Neuronal stem cell (in vitro differentiated cells): ENCODE data around the gene RTP5.
"Not testable (repeated sequence)": the region's sequence is repeated elsewhere in the genome, so short reads cannot be mapped to it uniquely, and the experiment has no call there.

Experiments
- DNase-seq: peaks from one replicate; pipeline ENCODE4 v3.0.0-alpha.2; 2013; ENCODE audit warnings: low spot score
- H2AFZ ChIP-seq: one replicate; pipeline ENCODE4 v1.6.1; 2013; ENCODE audit warnings: mild to moderate bottlenecking, low read length, inconsistent platforms
- H2AK5ac ChIP-seq: 2 replicates; pipeline ENCODE4 v1.6.1; 2013; ENCODE audit warnings: low read depth, mild to moderate bottlenecking, inconsistent platforms, low read length, moderate library complexity, mixed read lengths
- H2BK120ac ChIP-seq: 2 replicates; pipeline ENCODE4 v1.6.1; 2013; ENCODE audit warnings: low read depth, mild to moderate bottlenecking, inconsistent platforms, low read length, moderate library complexity, mixed read lengths
- H2BK12ac ChIP-seq: one replicate; pipeline ENCODE4 v1.6.1; 2013; ENCODE audit warnings: low read length, inconsistent platforms
- H2BK15ac ChIP-seq: 2 replicates; pipeline ENCODE4 v1.6.1; 2013; ENCODE audit warnings: mild to moderate bottlenecking, low read length, inconsistent platforms, mixed read lengths
- H2BK5ac ChIP-seq: one replicate; pipeline ENCODE4 v1.6.1; 2013; ENCODE audit warnings: inconsistent platforms, mild to moderate bottlenecking, low read length, moderate library complexity
- H3K14ac ChIP-seq: one replicate; pipeline ENCODE4 v1.6.1; 2013; ENCODE audit warnings: low read length, inconsistent platforms
- H3K18ac ChIP-seq: 2 replicates; pipeline ENCODE4 v1.6.1; 2013; ENCODE audit warnings: low read length, inconsistent platforms
- H3K23ac ChIP-seq: 2 replicates; pipeline ENCODE4 v1.6.1; 2013; ENCODE audit warnings: low read depth, mild to moderate bottlenecking, mixed read lengths, low read length, inconsistent platforms; ENCODE audit not compliant: poor library complexity
- H3K27ac ChIP-seq: replicated peaks from 3 replicates; pipeline ENCODE4 v1.5.1; 2013; ENCODE audit warnings: low read length, inconsistent platforms
- H3K27me3 ChIP-seq, 3 experiments: 2 replicates each; pipeline ENCODE4 v1.6.1; 2013; ENCODE audit warnings: low read length in 3 of 3, mild to moderate bottlenecking in 2 of 3, inconsistent platforms in 1 of 3, low read depth in 1 of 3, mixed read lengths in 1 of 3, moderate library complexity in 1 of 3; ENCODE audit not compliant: control insufficient read depth in 3 of 3, insufficient read depth in 3 of 3
- H3K36me3 ChIP-seq, 2 donors: replicated peaks in 1 of 2; 2 replicates each; pipeline ENCODE4 v1.6.1; 2013; ENCODE audit warnings: low read length in 2 of 2; ENCODE audit not compliant: control insufficient read depth in 2 of 2, insufficient read depth in 2 of 2
- H3K4ac ChIP-seq: 2 replicates; pipeline ENCODE4 v1.6.1; 2013; ENCODE audit warnings: inconsistent platforms, mild to moderate bottlenecking, low read length, moderate library complexity
- H3K4me1 ChIP-seq, 2 donors: 1 replicate in 1 of 2; 2 replicates in 1 of 2; pipeline ENCODE4 v1.6.1; 2013; ENCODE audit warnings: low read length in 2 of 2, low read depth in 1 of 2; ENCODE audit not compliant: control insufficient read depth in 2 of 2, insufficient read depth in 1 of 2
- H3K4me2 ChIP-seq: one replicate; pipeline ENCODE4 v1.6.1; 2013; ENCODE audit warnings: mild to moderate bottlenecking, low read length, inconsistent platforms; ENCODE audit not compliant: insufficient read depth, poor library complexity, severe bottlenecking
- H3K4me3 ChIP-seq, 2 donors: 2 replicates each; pipeline ENCODE4 v1.5.1; 2013; ENCODE audit warnings: low read length in 2 of 2, mild to moderate bottlenecking in 2 of 2, inconsistent platforms in 1 of 2, moderate library complexity in 1 of 2
- H3K79me1 ChIP-seq: one replicate; pipeline ENCODE4 v1.6.1; 2013; ENCODE audit warnings: low read depth, mild to moderate bottlenecking, inconsistent platforms, low read length, moderate library complexity
- H3K9ac ChIP-seq: one replicate; pipeline ENCODE4 v1.6.1; 2013; ENCODE audit warnings: mild to moderate bottlenecking, low read depth, low read length, inconsistent platforms; ENCODE audit not compliant: poor library complexity
- H3K9me3 ChIP-seq, 2 donors: replicated peaks in 1 of 2; 2 replicates each; pipeline versions ENCODE3 to v1.6.1; 2013; ENCODE audit warnings: low read length in 2 of 2, mild to moderate bottlenecking in 2 of 2, inconsistent platforms in 1 of 2, low read depth in 1 of 2, mixed read lengths in 1 of 2, moderate library complexity in 1 of 2; ENCODE audit not compliant: control insufficient read depth in 2 of 2, insufficient read depth in 1 of 2
- H4K8ac ChIP-seq: one replicate; pipeline ENCODE4 v1.6.1; 2013; ENCODE audit warnings: low read depth, mild to moderate bottlenecking, inconsistent platforms, low read length, moderate library complexity
- H4K91ac ChIP-seq: one replicate; pipeline ENCODE4 v1.6.1; 2013; ENCODE audit warnings: low read length, low read depth, mild to moderate bottlenecking, inconsistent platforms; ENCODE audit not compliant: poor library complexity
- WGBS, 2 donors: extraction: QIAGEN DNeasy Blood & Tissue Kit; methylation state at CpG; one replicate each; pipeline ENCODE4 v1.1.7; 2013; ENCODE audit warnings: missing lambda C conversion rate in 2 of 2, mixed read lengths in 1 of 2; ENCODE audit not compliant: insufficient read length in 2 of 2, insufficient replicate concordance in 1 of 2; ENCODE audit errors: extremely low coverage in 2 of 2; 5-methylcytosine and 5-hydroxymethylcytosine counted together

Gene RTP5

DNA sequence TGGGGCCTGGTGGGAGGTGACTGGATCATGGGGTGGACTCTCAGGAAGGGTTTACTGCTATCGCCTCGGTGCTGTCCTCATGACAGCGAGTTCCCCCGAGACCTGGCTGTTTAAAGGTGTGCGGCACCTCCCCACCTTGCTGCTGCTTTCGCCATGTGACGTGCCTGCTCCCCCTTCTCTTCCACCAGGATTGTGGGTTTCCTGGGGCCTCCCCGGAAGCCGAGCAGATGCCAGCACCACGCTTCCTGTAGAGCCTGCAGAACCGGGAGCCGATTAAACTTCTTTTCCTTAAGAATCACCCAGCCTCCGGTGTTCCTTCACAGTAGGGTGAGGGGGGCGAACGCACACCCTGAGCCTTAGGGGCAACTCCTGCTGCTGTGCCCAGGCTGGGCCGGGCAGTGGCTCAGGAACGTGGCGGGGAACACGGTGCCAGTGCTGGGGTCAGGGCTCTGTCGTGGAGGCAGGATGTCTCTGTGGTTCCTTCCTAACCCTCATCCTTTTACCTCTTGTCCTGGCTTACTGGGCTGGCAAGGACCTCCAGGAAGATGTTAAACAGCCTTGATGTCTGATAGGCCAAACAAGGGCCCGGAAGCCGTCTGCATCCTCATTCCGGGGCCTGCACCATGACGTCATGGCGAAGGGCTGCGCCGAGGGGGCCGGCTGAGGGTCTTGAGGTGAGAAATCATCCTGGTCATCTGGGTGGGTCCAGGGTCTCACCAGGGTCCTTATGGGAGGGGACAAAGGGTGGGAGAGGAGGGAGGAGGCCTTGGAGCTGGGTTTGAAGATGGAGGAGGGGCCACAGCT is 47.9 kb upstream of the RTP5 start:
- H2BK5ac ChIP-seq = no peak overlapping the region
- H3K4me2 ChIP-seq = no peak overlapping the region
- no peak overlapping the region for H2BK15ac ChIP-seq
- H3K27me3 ChIP-seq = no peaks in the 10 kb centered on the region
- no peak overlapping the region for H3K9ac ChIP-seq
- H3K14ac ChIP-seq = no peak overlapping the region
- WGBS, 2 donors = no CpG with 5 or more reads among the region's 28 CpGs
- no peak overlapping the region for H2BK12ac ChIP-seq
- peaks cover 0 to 5% of the 10 kb centered on the region in 2 donors for H3K9me3 ChIP-seq
- H3K18ac ChIP-seq = no peak overlapping the region
- DNase-seq = no peak
- no peak overlapping the region for H2BK120ac ChIP-seq
- H3K4me1 ChIP-seq = no peaks in the 10 kb centered on the region
- H3K4me3 ChIP-seq = peak overlapping the region in 1 of 2 donors; percentile 6
- no peak overlapping the region for H3K27ac ChIP-seq
- H2AFZ ChIP-seq = no peak overlapping the region
- H3K23ac ChIP-seq = no peak overlapping the region
- H2AK5ac ChIP-seq = peak overlapping the region; percentile 94
- no peak overlapping the region for H4K8ac ChIP-seq
- H3K79me1 ChIP-seq = peaks cover 3% of the 10 kb centered on the region
- no peak overlapping the region for H3K4ac ChIP-seq
- H3K36me3 ChIP-seq = no peaks in the 10 kb centered on the region
- H4K91ac ChIP-seq = no peak overlapping the region

DNA sequence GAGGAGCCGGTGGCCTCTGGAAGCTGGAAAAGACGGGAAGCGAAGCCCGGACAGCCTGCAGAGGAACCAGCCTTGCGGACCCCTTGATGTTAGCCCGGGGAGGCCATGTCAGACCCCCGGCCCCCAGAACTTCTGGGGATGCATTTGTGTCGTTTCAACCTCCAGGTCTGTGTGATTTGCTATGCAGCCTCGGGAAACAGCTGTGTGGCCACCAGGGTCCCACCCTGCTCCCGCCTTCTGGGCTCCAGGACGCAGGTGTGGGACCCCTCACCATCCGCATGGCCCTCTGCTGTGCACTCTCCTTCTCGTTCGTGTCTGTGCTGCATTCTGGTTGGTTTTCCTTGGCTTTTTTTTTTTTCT is 47.3 kb upstream of the RTP5 start:
- no peak overlapping the region for H3K23ac ChIP-seq
- peaks cover 3% of the 10 kb centered on the region for H3K79me1 ChIP-seq
- no peak overlapping the region for H4K91ac ChIP-seq
- no peak overlapping the region for H2BK15ac ChIP-seq
- H2AK5ac ChIP-seq = peak overlapping the region; percentile 63
- H3K4me1 ChIP-seq = no peaks in the 10 kb centered on the region
- no peak overlapping the region for H3K14ac ChIP-seq
- H3K18ac ChIP-seq = no peak overlapping the region
- no peak overlapping the region for H2AFZ ChIP-seq
- no peak overlapping the region for H3K4me2 ChIP-seq
- H2BK12ac ChIP-seq = peak overlapping the region; percentile 8
- DNase-seq = no peak
- no peak overlapping the region for H4K8ac ChIP-seq
- H3K4me3 ChIP-seq = no peak overlapping the region
- H3K27me3 ChIP-seq = no peaks in the 10 kb centered on the region
- no peaks in the 10 kb centered on the region for H3K36me3 ChIP-seq
- H2BK120ac ChIP-seq = no peak overlapping the region
- H3K4ac ChIP-seq = no peak overlapping the region
- peaks cover 4 to 9% of the 10 kb centered on the region in 2 donors for H3K9me3 ChIP-seq
- no peak overlapping the region for H3K9ac ChIP-seq
- no peak overlapping the region for H3K27ac ChIP-seq
- H2BK5ac ChIP-seq = no peak overlapping the region
- WGBS, 2 donors = no CpG with 5 or more reads among the region's 14 CpGs

DNA sequence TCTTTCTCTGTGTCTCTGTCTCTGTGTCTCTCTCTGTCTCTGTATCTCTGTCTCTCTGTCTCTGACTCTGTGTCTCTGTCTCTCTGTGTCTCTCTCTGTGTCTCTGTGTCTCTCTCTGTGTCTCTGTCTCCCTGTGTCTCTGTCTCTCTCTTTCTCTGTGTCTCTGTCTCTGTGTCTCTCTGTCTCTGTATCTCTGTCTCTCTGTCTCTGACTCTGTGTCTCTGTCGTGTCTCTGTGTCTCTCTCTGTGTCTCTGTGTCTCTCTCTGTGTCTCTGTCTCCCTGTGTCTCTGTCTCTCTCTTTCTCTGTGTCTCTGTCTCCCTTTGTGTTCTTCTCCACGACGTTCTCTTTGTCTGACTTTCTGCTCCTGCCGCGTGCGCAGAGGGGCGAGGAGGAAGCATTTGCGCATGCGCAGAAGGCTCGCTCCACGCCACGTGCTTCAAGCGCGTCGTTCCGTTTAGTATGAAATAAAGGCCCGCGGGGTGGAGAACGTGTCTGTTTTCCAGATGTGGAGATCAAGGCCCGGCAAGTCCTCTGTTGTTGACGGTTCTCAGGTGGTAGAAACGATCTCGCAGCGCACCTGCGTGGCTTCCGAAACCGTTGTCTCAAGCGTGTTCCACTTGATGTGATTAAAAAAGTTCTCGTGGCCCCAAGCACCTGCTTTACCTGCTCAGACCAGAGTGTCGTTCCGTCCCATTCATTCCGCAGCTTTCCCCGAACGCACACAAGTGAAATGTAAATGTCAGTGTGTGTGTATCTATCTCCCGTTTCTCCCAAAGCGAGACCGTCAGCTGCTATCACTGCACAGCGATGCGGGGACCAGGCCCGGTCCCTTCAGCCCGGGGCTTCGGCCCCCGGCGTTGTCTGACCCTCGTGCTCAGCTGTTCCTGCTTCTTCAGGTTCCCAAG is 45.7 kb upstream of the RTP5 start:
- not testable (repeated sequence) for H3K36me3 ChIP-seq, H3K23ac ChIP-seq, H2BK12ac ChIP-seq, H2BK15ac ChIP-seq, H3K14ac ChIP-seq, H3K18ac ChIP-seq, H3K4me2 ChIP-seq, H3K4me1 ChIP-seq, H3K79me1 ChIP-seq, H4K8ac ChIP-seq, H2BK5ac ChIP-seq, H2AK5ac ChIP-seq, H2BK120ac ChIP-seq, H3K9ac ChIP-seq, H4K91ac ChIP-seq, H3K4me3 ChIP-seq, H3K9me3 ChIP-seq, H3K27me3 ChIP-seq, H2AFZ ChIP-seq, DNase-seq, H3K4ac ChIP-seq
- no CpG with 5 or more reads among the region's 45 CpGs for WGBS, 2 donors
- H3K27ac ChIP-seq = peak overlapping the region; percentile 18

DNA sequence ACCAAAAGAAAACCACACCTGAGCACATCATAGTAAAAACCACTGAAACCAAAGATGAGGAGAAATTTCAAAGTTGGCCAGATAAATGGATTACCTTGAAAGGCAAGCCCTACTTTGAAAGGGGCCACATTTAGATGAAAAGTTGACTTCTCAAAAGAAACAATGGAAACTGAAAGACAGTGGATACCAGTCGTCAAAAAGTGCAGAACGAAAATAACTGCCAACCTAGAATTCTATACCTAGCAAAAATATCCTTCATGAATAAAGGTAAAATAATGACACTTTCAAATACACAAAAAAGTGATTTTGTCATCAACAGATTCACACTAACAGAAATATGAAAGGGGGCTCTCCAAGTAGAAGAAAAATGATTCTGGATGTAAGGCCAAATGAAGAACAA is 42.1 kb upstream of the RTP5 start:
- Histone ChIP-seq H3K4ac (no peak overlapping the region), H2AK5ac (no peak overlapping the region), H2AFZ (no peak overlapping the region), H3K27me3 (no peaks in the 10 kb centered on the region), H3K23ac (no peak overlapping the region), H3K18ac (no peak overlapping the region), H2BK5ac (no peak overlapping the region), H4K8ac (no peak overlapping the region), H3K79me1 (no peaks in the 10 kb centered on the region), H3K9me3 (peaks cover 9 to 11% of the 10 kb centered on the region in 2 donors), H3K4me3 (no peak overlapping the region), H4K91ac (no peak overlapping the region), H3K27ac (no peak overlapping the region), H3K4me1 (no peaks in the 10 kb centered on the region), H2BK120ac (no peak overlapping the region), H3K36me3 (no peaks in the 10 kb centered on the region), H2BK15ac (no peak overlapping the region), H3K4me2 (no peak overlapping the region), H3K14ac (no peak overlapping the region), H3K9ac (no peak overlapping the region), H2BK12ac (no peak overlapping the region)
- no peak for DNase-seq
- no CpG with 5 or more reads among the region's 2 CpGs for WGBS, 2 donors
